ENCODE data around the gene MAJIN.

GRCh38 chr11:64951529-64951928 is 20.4 kb downstream of the MAJIN start:
- TF ChIP-seq NFRKB (IDR thresholded peaks at IDR 0.05) (no peak), FOXK2 (IDR thresholded peaks at IDR 0.05) (no peak), SUZ12 (IDR thresholded peaks at IDR 0.05) (no peak), BHLHE40 (IDR thresholded peaks at IDR 0.05; ENCODE audit: borderline replicate concordance) (no peak), FOXA1 (IDR thresholded peaks at IDR 0.05) (no peak)
